DMS 273 treated with DMSO at 0.1 percent for 48 hours (cell line): ENCODE data around the gene RPL6.

Experiments used
- DNase-seq: peaks from one replicate; lab custom pipeline; 2025; lab: John Stamatoyannopoulos, UW

Gene RPL6

GRCh38 chr12:112375105-112375504 is 34.3 kb downstream of the RPL6 start:
- no peak for DNase-seq

DNA sequence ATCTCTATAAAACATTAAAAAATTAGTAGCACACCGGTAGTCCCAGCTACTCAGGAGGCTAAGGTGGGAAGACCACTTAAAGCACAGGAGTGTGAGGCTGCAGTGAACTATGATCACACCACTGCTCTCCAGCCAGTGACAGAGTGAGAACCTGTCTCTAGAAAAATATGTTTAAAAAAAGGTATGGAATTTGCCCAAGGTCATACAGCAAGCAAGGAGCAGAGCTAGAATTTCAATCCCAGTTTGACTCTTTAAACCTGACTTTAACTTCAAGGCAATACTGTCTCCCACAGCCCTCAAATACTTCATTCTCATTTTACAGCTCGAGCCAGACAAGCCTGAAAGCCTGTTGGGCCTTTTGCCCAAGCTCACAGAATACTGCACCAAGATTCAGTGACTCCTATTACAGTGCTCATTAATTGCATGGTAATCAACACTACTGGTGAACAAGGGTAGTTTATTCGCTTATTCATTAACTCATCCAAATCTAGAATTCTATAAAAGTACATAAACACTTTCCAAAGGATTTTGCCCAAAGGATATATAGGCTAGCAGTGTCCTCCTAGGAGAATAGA is 35.2 kb downstream of the RPL6 start:
- no peak for DNase-seq

DNA sequence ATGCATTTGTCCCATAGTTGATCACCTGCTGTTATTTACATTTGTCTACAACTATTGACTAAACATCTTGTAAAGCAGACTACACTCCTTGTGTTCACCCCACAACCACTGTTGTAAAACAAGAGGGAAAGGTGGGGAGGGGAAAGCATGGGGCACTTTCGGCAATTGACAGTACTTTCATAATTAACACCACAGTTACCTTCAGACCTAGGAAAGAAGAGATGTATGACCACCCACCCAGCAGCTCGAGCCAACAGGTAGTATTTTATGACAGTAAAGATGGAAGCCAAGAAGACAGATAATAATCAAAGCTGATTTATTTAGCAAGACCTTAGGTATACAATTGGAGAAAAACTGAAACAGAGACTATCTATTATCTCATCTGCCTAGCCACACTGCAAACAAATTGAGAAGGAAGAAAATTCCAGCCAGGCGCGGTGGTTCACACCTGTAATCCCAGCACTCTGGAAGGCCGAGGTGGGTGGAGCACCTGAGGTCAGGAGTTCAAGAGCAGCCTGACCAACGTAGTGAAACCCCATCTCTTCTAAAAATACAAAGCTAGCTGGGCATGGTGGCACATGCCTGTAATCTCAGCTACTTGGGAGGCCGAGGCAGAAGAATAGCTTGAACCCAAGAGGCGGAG is 38.4 kb downstream of the RPL6 start:
- DNase-seq: no peak

DNA sequence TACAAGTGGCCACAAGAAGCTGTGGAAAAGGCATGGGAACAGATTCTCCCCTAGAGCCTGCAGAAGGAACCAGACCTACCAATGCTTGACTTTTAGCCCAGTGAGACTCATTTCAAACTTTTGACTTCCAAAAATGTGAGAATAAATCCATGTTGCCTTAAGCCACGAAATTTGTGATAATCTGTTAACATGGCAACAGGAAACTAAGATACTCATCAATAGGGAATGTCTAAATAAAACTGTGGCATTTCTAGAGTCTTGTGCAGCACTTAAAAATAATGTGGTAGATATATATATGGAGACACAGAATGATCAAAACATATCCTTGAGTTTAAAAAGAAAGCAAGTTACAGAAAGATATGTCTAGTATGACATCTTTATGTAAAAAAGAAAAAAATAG is 39.2 kb downstream of the RPL6 start:
- no peak for DNase-seq

- no peak for DNase-seq
Measured at GRCh38 chr12:112368856-112369255, 40.5 kb downstream of the RPL6 start.

GRCh38 chr12:112367965-112368364 is 41.4 kb downstream of the RPL6 start:
- no peak for DNase-seq

- DNase-seq: no peak
Measured at GRCh38 chr12:112362310-112362709, 47.1 kb downstream of the RPL6 start.

GRCh38 chr12:112361271-112361670 is 48.1 kb downstream of the RPL6 start:
- no peak for DNase-seq

GRCh38 chr12:112359290-112359689 is 50.1 kb downstream of the RPL6 start:
- DNase-seq: no peak

GRCh38 chr12:112357214-112357613 is 52.2 kb downstream of the RPL6 start:
- DNase-seq: no peak
